Mesothelial cell of epicardium (in vitro differentiated cells): Measurements from ENCODE around the gene VPS52. TPM values are rescaled to one million over a fixed set of nuclear protein-coding genes. Genes with fewer than 3 reads are reported as not detected.

Experiments
- DNase-seq, 2 experiments: peaks; one replicate each; pipeline ENCODE4 v3.0.0; 2021; ENCODE audit warnings: low spot score in 2 of 2; ENCODE audit not compliant: unreplicated experiment in 2 of 2
- H3K27ac Mint-ChIP-seq: 2 replicates; pipeline ENCODE4 v1.8.0; 2021; ENCODE audit warnings: mixed read lengths
- H3K27me3 Mint-ChIP-seq: 2 replicates; pipeline ENCODE4 v1.8.0; 2021; ENCODE audit warnings: low read depth, mixed read lengths
- H3K36me3 Mint-ChIP-seq: 2 replicates; pipeline ENCODE4 v1.8.0; 2021; ENCODE audit warnings: mixed read lengths
- H3K4me1 Mint-ChIP-seq: 2 replicates; pipeline ENCODE4 v1.8.0; 2021; ENCODE audit warnings: mixed read lengths
- H3K4me3 Mint-ChIP-seq: 2 replicates; pipeline ENCODE4 v1.8.0; 2021; ENCODE audit warnings: mild to moderate bottlenecking, moderate library complexity, mixed read lengths
- H3K9me3 Mint-ChIP-seq: 2 replicates; pipeline ENCODE4 v1.8.0; 2021; ENCODE audit warnings: mixed read lengths
- total RNA-seq: library from RNA; stranded (reverse); gene quantifications from 3 replicates; pipeline ENCODE4 v1.2.1, GENCODE V29; 2021
- TF ChIP-seq, protein P1 (sequence below): fragments of 200-600 bp; sonication (generic); IDR thresholded peaks from one replicate; pipeline ENCODE4 v1.5.0; 2021; ENCODE audit warnings: antibody characterized with exemption; ENCODE audit not compliant: unreplicated experiment

Gene VPS52
- total RNA-seq, 1 donor from 2014 or later: 69.8 TPM

DNA sequence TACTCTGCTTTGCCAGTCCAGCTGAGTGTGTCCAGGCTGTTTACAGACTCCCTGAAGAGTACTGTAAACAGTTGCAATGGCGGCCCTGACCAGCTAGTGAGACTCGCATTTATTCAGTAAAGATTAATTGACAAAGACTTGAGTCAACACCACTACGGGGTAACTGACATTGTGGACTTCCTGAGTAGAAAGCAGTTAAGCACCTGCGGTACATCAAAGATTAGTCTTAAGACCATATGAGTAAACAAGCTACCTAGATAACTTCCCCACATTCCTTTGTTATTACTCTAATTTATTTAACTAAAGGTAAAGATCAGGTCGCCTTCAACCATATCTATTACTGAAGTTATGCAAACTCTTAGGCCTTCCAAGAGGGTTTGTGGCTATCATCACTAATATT lies 12.6 kb downstream of the VPS52 start:
- no peak for DNase-seq
- H3K4me3 Mint-ChIP-seq: no peak overlapping the region
- TF ChIP-seq, protein P1, sequence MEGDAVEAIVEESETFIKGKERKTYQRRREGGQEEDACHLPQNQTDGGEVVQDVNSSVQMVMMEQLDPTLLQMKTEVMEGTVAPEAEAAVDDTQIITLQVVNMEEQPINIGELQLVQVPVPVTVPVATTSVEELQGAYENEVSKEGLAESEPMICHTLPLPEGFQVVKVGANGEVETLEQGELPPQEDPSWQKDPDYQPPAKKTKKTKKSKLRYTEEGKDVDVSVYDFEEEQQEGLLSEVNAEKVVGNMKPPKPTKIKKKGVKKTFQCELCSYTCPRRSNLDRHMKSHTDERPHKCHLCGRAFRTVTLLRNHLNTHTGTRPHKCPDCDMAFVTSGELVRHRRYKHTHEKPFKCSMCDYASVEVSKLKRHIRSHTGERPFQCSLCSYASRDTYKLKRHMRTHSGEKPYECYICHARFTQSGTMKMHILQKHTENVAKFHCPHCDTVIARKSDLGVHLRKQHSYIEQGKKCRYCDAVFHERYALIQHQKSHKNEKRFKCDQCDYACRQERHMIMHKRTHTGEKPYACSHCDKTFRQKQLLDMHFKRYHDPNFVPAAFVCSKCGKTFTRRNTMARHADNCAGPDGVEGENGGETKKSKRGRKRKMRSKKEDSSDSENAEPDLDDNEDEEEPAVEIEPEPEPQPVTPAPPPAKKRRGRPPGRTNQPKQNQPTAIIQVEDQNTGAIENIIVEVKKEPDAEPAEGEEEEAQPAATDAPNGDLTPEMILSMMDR: no peak
- no peaks in the 10 kb centered on the region for H3K9me3 Mint-ChIP-seq
- peaks cover 42% of the 10 kb centered on the region for H3K36me3 Mint-ChIP-seq
- H3K27ac Mint-ChIP-seq: no peak overlapping the region
- H3K27me3 Mint-ChIP-seq: no peaks in the 10 kb centered on the region
- H3K4me1 Mint-ChIP-seq: no peaks in the 10 kb centered on the region

DNA sequence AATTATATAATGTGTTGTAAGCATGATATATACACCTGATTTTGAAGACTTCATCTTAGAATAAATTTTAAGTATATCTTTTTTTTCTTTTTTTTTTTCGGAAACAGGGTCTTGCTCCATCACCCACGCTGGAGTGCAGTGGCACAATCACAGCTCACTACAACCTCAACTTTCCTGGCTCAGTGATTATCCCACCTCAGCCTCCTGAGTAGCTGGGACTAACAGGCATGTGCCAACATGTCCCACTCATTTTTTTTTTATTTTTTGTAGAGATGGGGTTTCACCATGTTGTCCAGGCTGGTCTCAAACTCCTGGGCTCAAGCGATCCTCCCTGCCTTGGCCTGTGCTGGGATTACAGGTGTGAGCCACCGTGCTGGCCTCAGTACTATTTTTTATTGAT lies 17.1 kb downstream of the VPS52 start:
- Mint-ChIP-seq H3K27me3 (no peaks in the 10 kb centered on the region), H3K36me3 (peaks cover 39% of the 10 kb centered on the region), H3K4me3 (no peak overlapping the region), H3K4me1 (peaks cover 7% of the 10 kb centered on the region), H3K9me3 (no peaks in the 10 kb centered on the region), H3K27ac (no peak overlapping the region)
- TF ChIP-seq, protein P1: no peak
- DNase-seq: no peak

DNA sequence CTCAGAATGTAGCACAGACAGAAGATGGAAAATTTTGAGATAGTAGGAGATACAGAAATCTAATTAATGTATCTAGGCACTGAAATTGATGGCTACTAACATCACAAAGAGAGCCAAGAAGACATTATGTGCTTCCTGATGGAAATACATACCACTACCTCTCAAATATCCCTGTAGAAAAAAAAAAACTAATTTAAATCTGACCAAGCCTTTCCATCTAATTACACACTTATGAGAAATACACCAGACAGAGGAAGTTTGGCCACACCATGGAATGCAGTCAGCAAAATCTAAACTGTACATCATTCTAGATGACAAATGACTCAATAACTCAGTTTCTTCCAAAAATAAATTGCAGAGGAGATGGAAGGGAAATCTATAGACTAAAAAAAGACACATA lies 18.9 kb downstream of the VPS52 start:
- TF ChIP-seq, protein P1: no peak
- Mint-ChIP-seq H3K4me3 (no peak overlapping the region), H3K27me3 (no peaks in the 10 kb centered on the region), H3K36me3 (peaks cover 28% of the 10 kb centered on the region), H3K4me1 (peaks cover 18% of the 10 kb centered on the region), H3K27ac (no peak overlapping the region), H3K9me3 (no peaks in the 10 kb centered on the region)
- no peak for DNase-seq

DNA sequence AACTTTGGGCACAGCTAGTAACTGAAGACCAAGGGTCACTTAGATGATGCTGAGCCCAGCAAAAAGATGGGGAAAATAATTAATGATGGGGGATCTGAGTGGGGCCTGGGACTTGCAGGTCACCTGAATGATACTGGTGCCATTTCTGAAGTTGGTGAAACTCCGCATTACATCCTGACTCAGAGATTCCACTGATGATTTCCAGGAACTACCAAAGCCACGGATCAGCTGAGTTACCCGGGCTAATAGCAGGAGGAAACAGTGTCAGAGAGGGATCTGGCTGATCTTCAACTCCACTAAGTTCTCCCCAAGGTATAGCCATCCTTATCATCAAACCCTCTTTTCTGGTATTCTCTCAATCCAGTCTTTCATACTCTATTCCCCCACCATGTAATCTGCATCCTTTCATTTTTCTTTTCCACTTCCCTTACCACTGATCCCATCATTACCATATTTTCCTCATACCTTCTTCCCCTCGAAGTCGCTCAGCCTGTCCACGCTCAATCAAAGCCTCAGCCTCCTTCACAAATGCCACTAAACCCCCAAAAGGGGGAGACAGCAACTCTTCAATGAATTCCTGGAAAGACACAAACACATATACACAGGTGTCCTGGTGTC lies 20.2 kb downstream of the VPS52 start:
- H3K4me3 Mint-ChIP-seq: no peak overlapping the region
- H3K4me1 Mint-ChIP-seq: peaks cover 18% of the 10 kb centered on the region

DNA sequence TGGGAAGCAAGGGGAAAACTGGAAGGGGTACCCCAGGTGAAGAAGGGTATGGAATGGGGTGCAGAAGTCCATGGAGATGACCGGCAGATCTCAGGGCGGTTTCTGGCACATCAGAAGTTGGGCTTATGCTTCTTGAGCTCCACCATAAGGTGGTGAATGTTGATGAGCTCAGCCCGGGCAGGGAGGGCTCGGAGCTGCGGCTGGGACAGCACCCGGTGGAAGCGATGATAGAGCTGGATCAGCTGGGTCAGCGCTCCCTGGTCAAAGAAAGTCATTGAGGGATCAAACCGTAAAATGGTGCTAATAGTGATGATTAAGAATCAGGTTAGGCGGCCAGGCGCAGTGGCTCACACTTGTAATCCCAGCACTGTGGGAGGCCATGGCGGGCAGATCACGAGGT lies 20.9 kb downstream of the VPS52 start:
- Mint-ChIP-seq H3K36me3 (peaks cover 22% of the 10 kb centered on the region), H3K4me3 (no peak overlapping the region), H3K9me3 (no peaks in the 10 kb centered on the region), H3K27me3 (peaks cover 9% of the 10 kb centered on the region), H3K4me1 (peaks cover 18% of the 10 kb centered on the region), H3K27ac (no peak overlapping the region)
- TF ChIP-seq, protein P1: no peak
- DNase-seq: no peak

More for the DNA sequence above, 20.2 kb downstream of the VPS52 start:
- TF ChIP-seq, protein P1: no peak
- no peak for DNase-seq
- H3K36me3 Mint-ChIP-seq: peaks cover 25% of the 10 kb centered on the region
- peaks cover 5% of the 10 kb centered on the region for H3K27me3 Mint-ChIP-seq
- no peak overlapping the region for H3K27ac Mint-ChIP-seq
- no peaks in the 10 kb centered on the region for H3K9me3 Mint-ChIP-seq
